HCT116 (cell line): Measurements from ENCODE around the gene WNT3A. TPM values are rescaled to one million over a fixed set of nuclear protein-coding genes. Genes with fewer than 3 reads are reported as not detected.

Experiments used
- ATAC-seq: fragments of 200-7000 bp; cut with Tn5 transposase; 2 replicates; pipeline ENCODE4 v1.9.1; 2020; ENCODE audit warnings: mild to moderate bottlenecking, moderate library complexity
- BruUV-seq: library from RNA; stranded (reverse); fragments of 400-500 nt; replicated peaks from 2 replicates; lab custom pipeline; 2021; lab: Mats Ljungman, UMichigan
- CTCF ChIA-PET: fragments of 300-600 bp; sonication (Branson Sonifier 250); formaldehyde crosslinking; loops from one replicate; lab custom pipeline; 2021; ENCODE audit warnings: antibody characterized with exemption; lab: Charles Lee
- POLR2A ChIA-PET: fragments of 300-600, 350-600 bp; sonication (Branson Sonifier 250); formaldehyde crosslinking; loops from one replicate; lab custom pipeline; 2021; ENCODE audit warnings: antibody characterized with exemption; lab: Charles Lee
- RAD21 ChIA-PET, 2 experiments: fragments of 300-600 bp; sonication (Branson Sonifier 250); formaldehyde crosslinking; loops; one replicate each; lab custom pipeline; 2023; ENCODE audit warnings: low total read pairs in 2 of 2; ENCODE audit not compliant: uncharacterized antibody in 2 of 2, unreplicated experiment in 2 of 2, low non-redundant PET in 1 of 2; lab: Charles Lee
- DNase-seq: peaks from one replicate; pipeline ENCODE4 v3.0.0-alpha.2; 2010; ENCODE audit warnings: low read depth, low spot score
- H2AFZ ChIP-seq: fragments of 200-600 bp; shearing (Covaris generic), sonication (generic); 2 replicates; pipeline ENCODE4 v1.6.1; 2017; ENCODE audit warnings: low read depth, mixed run types, mixed read lengths, antibody characterized with exemption, low read length; ENCODE audit not compliant: poor library complexity, severe bottlenecking
- H3K27ac ChIP-seq: 2 replicates; pipeline ENCODE4 v1.5.1; 2012; ENCODE audit warnings: low read depth, low read length
- H3K27me3 ChIP-seq: fragments of 200-600 bp; sonication (generic); 2 replicates; pipeline ENCODE4 v1.6.1; 2016; ENCODE audit warnings: mixed run types, low read length, mixed read lengths; ENCODE audit not compliant: insufficient read depth
- H3K36me3 ChIP-seq, 2 experiments: fragments of 200-500 bp in 1 of 2; fragments of 200-600 bp in 1 of 2; sonication (Bioruptor generic) in 1 of 2; sonication (generic) in 1 of 2; 2 replicates each; pipeline versions ENCODE4 v1.5.1 to v1.6.1; 2014 to 2016; ENCODE audit warnings: low read length in 2 of 2, inconsistent platforms in 1 of 2, mixed read lengths in 1 of 2, mixed run types in 1 of 2; ENCODE audit not compliant: insufficient read depth in 2 of 2, control insufficient read depth in 1 of 2
- H3K4me1 ChIP-seq, 2 experiments: fragments of 200-600 bp in 1 of 2; sonication (generic) in 1 of 2; 2 replicates each; pipeline versions ENCODE4 v1.5.1 to v1.6.1; 2012 to 2017; ENCODE audit warnings: low read length in 2 of 2, inconsistent platforms in 1 of 2, mild to moderate bottlenecking in 1 of 2, mixed read lengths in 1 of 2, mixed run types in 1 of 2, moderate library complexity in 1 of 2; ENCODE audit not compliant: insufficient read depth in 2 of 2, control insufficient read depth in 1 of 2
- H3K4me2 ChIP-seq: fragments of 200-600 bp; sonication (generic); 2 replicates; pipeline ENCODE4 v1.6.1; 2017; ENCODE audit warnings: mixed run types, low read length, mixed read lengths
- H3K4me3 ChIP-seq, 2 experiments: fragments of 200-600 bp in 1 of 2; sonication (generic) in 1 of 2; replicated peaks in 1 of 2; 2 replicates each; pipeline ENCODE4 v1.5.1; 2011 to 2016; ENCODE audit warnings: low read length in 2 of 2, control low read depth in 1 of 2, low read depth in 1 of 2, mild to moderate bottlenecking in 1 of 2, mixed read lengths in 1 of 2, mixed run types in 1 of 2
- H3K79me2 ChIP-seq: fragments of 200-600 bp; sonication (generic); 2 replicates; pipeline ENCODE4 v1.6.1; 2017; ENCODE audit warnings: mild to moderate bottlenecking, mixed run types, low read length, moderate library complexity, mixed read lengths; ENCODE audit not compliant: insufficient read depth
- H3K9ac ChIP-seq: fragments of 200-600 bp; sonication (generic); 2 replicates; pipeline ENCODE4 v1.6.1; 2016; ENCODE audit warnings: low read length, mixed read lengths
- H3K9me2 ChIP-seq: fragments of 200-600 bp; sonication (generic), shearing (Covaris generic); 2 replicates; pipeline ENCODE4 v1.6.1; 2017; ENCODE audit warnings: mixed run types, mild to moderate bottlenecking, moderate library complexity; ENCODE audit not compliant: insufficient read depth
- H3K9me3 ChIP-seq, 2 experiments: fragments of 200-500 bp in 1 of 2; fragments of 200-600 bp in 1 of 2; sonication (Bioruptor generic) in 1 of 2; sonication (generic) in 1 of 2; 2 replicates each; pipeline ENCODE4 v1.6.1; 2014 to 2017; ENCODE audit warnings: low read length in 2 of 2, mixed read lengths in 2 of 2, inconsistent platforms in 1 of 2, low read depth in 1 of 2, mild to moderate bottlenecking in 1 of 2, mixed run types in 1 of 2, moderate library complexity in 1 of 2; ENCODE audit not compliant: control insufficient read depth in 1 of 2, insufficient read depth in 1 of 2
- H4K20me1 ChIP-seq: fragments of 200-600 bp; sonication (generic), shearing (Covaris generic); 2 replicates; pipeline ENCODE4 v1.6.1; 2017; ENCODE audit warnings: mixed run types, mild to moderate bottlenecking, moderate library complexity; ENCODE audit not compliant: insufficient read depth
- CBX3 ChIP-seq: IDR thresholded peaks from 2 replicates; pipeline ENCODE4 v1.6.1; 2012; ENCODE audit warnings: low read depth
- CEBPB ChIP-seq: IDR thresholded peaks from 2 replicates; pipeline ENCODE4 v1.6.1; 2012; ENCODE audit warnings: low read depth
- EGR1 ChIP-seq: IDR thresholded peaks from 2 replicates; pipeline ENCODE4 v1.6.1; 2012; ENCODE audit warnings: low read depth
- EZH2 ChIP-seq: fragments of 200-600 bp; sonication (generic); IDR thresholded peaks from 2 replicates; pipeline ENCODE4 v1.6.1; 2017; ENCODE audit warnings: antibody characterized with exemption, mixed run types
- EZH2phosphoT487 ChIP-seq: fragments of 200-600 bp; IDR thresholded peaks from 2 replicates; pipeline ENCODE4 v1.6.1; 2018; ENCODE audit warnings: antibody characterized with exemption, borderline replicate concordance
- FOSL1 ChIP-seq: IDR thresholded peaks from 2 replicates; pipeline ENCODE4 v1.6.1; 2012; ENCODE audit warnings: low read depth
- JUND ChIP-seq: IDR thresholded peaks from 2 replicates; pipeline ENCODE4 v1.6.1; 2012
- MAX ChIP-seq: IDR thresholded peaks from 2 replicates; pipeline ENCODE4 v1.6.1; 2012
- POLR2A ChIP-seq: IDR thresholded peaks from 2 replicates; pipeline ENCODE4 v1.7.0; 2011; ENCODE audit warnings: borderline replicate concordance; ENCODE audit not compliant: insufficient read depth, insufficient read length; ENCODE audit errors: extremely low read depth
- RAD21 ChIP-seq: IDR thresholded peaks from 2 replicates; pipeline ENCODE4 v1.6.1; 2012; ENCODE audit warnings: low read depth, mild to moderate bottlenecking
- REST ChIP-seq: IDR thresholded peaks from 2 replicates; pipeline ENCODE4 v1.6.1; 2012; ENCODE audit warnings: low read depth
- SIN3A ChIP-seq: IDR thresholded peaks from 2 replicates; pipeline ENCODE4 v1.6.1; 2012; ENCODE audit warnings: low read depth
- SP1 ChIP-seq: IDR thresholded peaks from 2 replicates; pipeline ENCODE4 v1.6.1; 2012; ENCODE audit warnings: low read depth
- SRF ChIP-seq: IDR thresholded peaks from 2 replicates; pipeline ENCODE4 v1.6.1; 2012; ENCODE audit warnings: low read depth
- YY1 ChIP-seq: IDR thresholded peaks from 2 replicates; pipeline ENCODE4 v1.6.1; 2011; ENCODE audit warnings: low read length, low read depth, moderate library complexity, mild to moderate bottlenecking; ENCODE audit not compliant: insufficient replicate concordance; ENCODE audit errors: extremely low read depth
- ZFX ChIP-seq: fragments of 450-650 bp; IDR thresholded peaks from 2 replicates; pipeline ENCODE4 v1.6.1; 2017
- ZNF274 ChIP-seq: fragments of 200-500 bp; sonication (Bioruptor generic); IDR thresholded peaks from 2 replicates; pipeline ENCODE4 v1.6.1; 2014; ENCODE audit warnings: mild to moderate bottlenecking, low read depth, low read length, inconsistent platforms
- intact Hi-C: fragments of 100-400 bp; cut with micrococcal nuclease; formaldehyde crosslinking; loops from 2 replicates; pipeline ENCODE4 v1.10.0; 2022
- total RNA-seq: library from RNA; stranded (reverse); gene quantifications from one replicate; pipeline ENCODE4 v1.2.1, GENCODE V29; 2021; ENCODE audit not compliant: unreplicated experiment

The WNT3A gene
- total RNA-seq, 1 experiment from 2014 or later: 3.7 TPM

GRCh38 chr1:228104526-228105269 lies 97.9 kb downstream of the WNT3A start:
- ATAC-seq: no peak
- RAD21 ChIA-PET: no interaction called here
- Histone ChIP-seq H3K4me2 (peak overlapping the region; percentile 94; the same call in 1 of the 2 replicates), H3K27me3 (no peaks in the 10 kb centered on the region), H3K9me2 (no peaks in the 10 kb centered on the region), H3K4me1 (peaks cover 6 to 27% of the 10 kb centered on the region in 2 experiments; a peak in 3 of 4 replicates), H2AFZ (no peak overlapping the region), H3K4me3 (no peak overlapping the region), H3K9ac (no peak overlapping the region), H3K79me2 (peaks cover 47% of the 10 kb centered on the region), H3K9me3 (no peaks in the 10 kb centered on the region), H4K20me1 (no peaks in the 10 kb centered on the region), H3K27ac (no peak overlapping the region), H3K36me3 (peaks cover 0 to 14% of the 10 kb centered on the region in 2 experiments; a peak in 1 of 4 replicates)
- TF ChIP-seq ZNF274: no peak
- no peak for TF ChIP-seq MAX
- no peak for DNase-seq
- intact Hi-C loops: no loop called here
- no TSS peak for BruUV-seq
- POLR2A ChIA-PET: no interaction called here
- CTCF ChIA-PET: no interaction called here

GRCh38 chr1:228105270-228105995 lies 98.6 kb downstream of the WNT3A start:
- ChIA-PET CTCF (no interaction called here), RAD21 (no interaction called here), POLR2A (no interaction called here)
- Histone ChIP-seq H3K4me1 (peaks cover 6 to 34% of the 10 kb centered on the region in 2 experiments; a peak in 3 of 4 replicates), H2AFZ (no peak overlapping the region), H3K4me3 (no peak overlapping the region), H3K4me2 (no peak overlapping the region), H3K79me2 (peaks cover 44% of the 10 kb centered on the region), H3K27me3 (no peaks in the 10 kb centered on the region), H3K27ac (no peak overlapping the region), H3K9me3 (no peaks in the 10 kb centered on the region), H4K20me1 (no peaks in the 10 kb centered on the region), H3K9ac (no peak overlapping the region), H3K9me2 (no peaks in the 10 kb centered on the region), H3K36me3 (peaks cover 0 to 14% of the 10 kb centered on the region in 2 experiments; a peak in 1 of 4 replicates)
- no TSS peak for BruUV-seq
- intact Hi-C loops: no loop called here
- DNase-seq (no peak), ATAC-seq (no peak)
- TF ChIP-seq RAD21 (no peak), MAX (no peak), CEBPB (no peak), EGR1 (no peak), EZH2 (no peak), POLR2A (no peak), CBX3 (no peak), SRF (no peak), YY1 (no peak), ZNF274 (no peak), FOSL1 (no peak), JUND (no peak), ZFX (no peak), EZH2phosphoT487 (no peak), REST (no peak), SIN3A (no peak), SP1 (no peak)
